Panc1 (cell line): ENCODE results near the gene SHB. TPM values are rescaled to one million over a fixed set of nuclear protein-coding genes. Genes with fewer than 3 reads are reported as not detected.

Source experiments
- ATAC-seq: fragments of 200-7000 bp; cut with Tn5 transposase; 2 replicates; pipeline ENCODE4 v1.9.1; 2020; ENCODE audit warnings: mild to moderate bottlenecking, moderate library complexity
- BruUV-seq: library from RNA; stranded (reverse); fragments of 400-500 nt; replicated peaks from 2 replicates; lab custom pipeline; 2021; lab: Mats Ljungman, UMichigan
- CTCF ChIA-PET: fragments of 300-600 bp; sonication (Branson Sonifier 250); formaldehyde crosslinking; loops from one replicate; lab custom pipeline; 2022; ENCODE audit warnings: antibody characterized with exemption; lab: Charles Lee
- POLR2A ChIA-PET: fragments of 300-600 bp; sonication (Branson Sonifier 250); formaldehyde crosslinking; loops from one replicate; lab custom pipeline; 2022; ENCODE audit warnings: antibody characterized with exemption; lab: Charles Lee
- DNase-seq: peaks from one replicate; pipeline ENCODE4 v3.0.0-alpha.2; 2010; ENCODE audit warnings: low read depth, low spot score
- H3K27ac ChIP-seq: 2 replicates; pipeline ENCODE4 v1.5.1; 2011; ENCODE audit warnings: mild to moderate bottlenecking, low read length, inconsistent platforms
- H3K27me3 ChIP-seq: fragments of 200-500 bp; sonication (Bioruptor generic); 2 replicates; pipeline ENCODE4 v1.6.0; 2014; ENCODE audit warnings: low read length, inconsistent platforms; ENCODE audit not compliant: control insufficient read depth, insufficient read depth
- H3K36me3 ChIP-seq: fragments of 200-500 bp; sonication (Bioruptor generic); 2 replicates; pipeline ENCODE4 v1.5.1; 2014; ENCODE audit warnings: inconsistent platforms, mild to moderate bottlenecking, low read length, moderate library complexity; ENCODE audit not compliant: control insufficient read depth, insufficient read depth
- H3K4me1 ChIP-seq: 2 replicates; pipeline ENCODE4 v1.5.1; 2011; ENCODE audit warnings: inconsistent platforms, mild to moderate bottlenecking, low read length, moderate library complexity; ENCODE audit not compliant: control insufficient read depth, insufficient read depth
- H3K4me3 ChIP-seq, 2 experiments: 2 replicates each; pipeline ENCODE4 v1.5.1; 2011 to 2012; ENCODE audit warnings: low read depth in 2 of 2, low read length in 2 of 2, mild to moderate bottlenecking in 2 of 2, inconsistent platforms in 1 of 2, moderate library complexity in 1 of 2
- H3K9me3 ChIP-seq: fragments of 200-500 bp; sonication (Bioruptor generic); 2 replicates; pipeline ENCODE4 v1.5.1; 2014; ENCODE audit warnings: low read depth, mild to moderate bottlenecking, inconsistent platforms, low read length, moderate library complexity; ENCODE audit not compliant: control insufficient read depth, insufficient read depth
- CTCF ChIP-seq: fragments of 450-650 bp; IDR thresholded peaks from 2 replicates; pipeline ENCODE4 v1.5.1; 2017; ENCODE audit warnings: mild to moderate bottlenecking
- POLR2AphosphoS5 ChIP-seq: IDR thresholded peaks from 2 replicates; pipeline ENCODE4 v1.6.1; 2012; ENCODE audit warnings: mild to moderate bottlenecking, low read depth, low read length, moderate library complexity
- REST ChIP-seq, 2 experiments: IDR thresholded peaks; 2 replicates each; pipeline ENCODE4 v1.6.1; 2011 to 2012; ENCODE audit warnings: low read depth in 2 of 2, control low read depth in 1 of 2, low read length in 1 of 2, mild to moderate bottlenecking in 1 of 2, moderate library complexity in 1 of 2; ENCODE audit not compliant: insufficient read depth in 1 of 2
- SIN3A ChIP-seq: IDR thresholded peaks from 2 replicates; pipeline ENCODE4 v1.6.1; 2012; ENCODE audit warnings: low read depth, mild to moderate bottlenecking, low read length, moderate library complexity, borderline replicate concordance; ENCODE audit not compliant: insufficient read depth
- TCF7L2 ChIP-seq: IDR thresholded peaks from 2 replicates; pipeline ENCODE4 v1.6.1; 2011; ENCODE audit warnings: mild to moderate bottlenecking, low read depth, low read length, inconsistent platforms
- in situ Hi-C: cut with HindIII; loops from 2 replicates; pipeline ENCODE4 v1.10.0; 2016; ENCODE audit warnings: low sequenced_read_pairs, low pct_unique_long_range_greater_than_20kb
- intact Hi-C: fragments of 100-400 bp; cut with micrococcal nuclease; formaldehyde crosslinking; loops from one replicate; pipeline ENCODE4 v1.10.0; 2022; ENCODE audit not compliant: unreplicated experiment
- total RNA-seq: library from RNA; stranded (reverse); gene quantifications from one replicate; pipeline ENCODE4 v1.2.1, GENCODE V29; 2021; ENCODE audit not compliant: unreplicated experiment

Gene SHB
- total RNA-seq, 1 experiment from 2014 or later, result 59.9 TPM

GRCh38 chr9:37921546-37922300 is 147.3 kb downstream of the SHB start:
- ATAC-seq (no peak), DNase-seq (no peak)
- no peaks in the 10 kb centered on the region for H3K9me3 ChIP-seq
- ChIA-PET CTCF (no interaction called here), POLR2A (no interaction called here)
- no peak overlapping the region for H3K27ac ChIP-seq
- intact Hi-C loops, result no loop called here
- H3K4me3 ChIP-seq, result no peak overlapping the region
- H3K4me1 ChIP-seq, result peaks cover 24% of the 10 kb centered on the region
- no TSS peak for BruUV-seq
- no peaks in the 10 kb centered on the region; the same call in none of the 2 replicates for H3K36me3 ChIP-seq
- in situ Hi-C loops, result no loop called here
- TF ChIP-seq REST (IDR thresholded peaks at IDR 0.05; ENCODE audit: insufficient read depth in 1 of 2, low read depth in 2 of 2, low read length in 1 of 2), result no peak
- no peaks in the 10 kb centered on the region for H3K27me3 ChIP-seq

GRCh38 chr9:37921168-37921510 is 147.9 kb downstream of the SHB start:
- POLR2A ChIA-PET, result no interaction called here
- no peak overlapping the region for H3K27ac ChIP-seq

More at GRCh38 chr9:37921168-37921510, 147.9 kb downstream of the SHB start:
- no peak overlapping the region for H3K4me3 ChIP-seq
- in situ Hi-C loops (no loop called here), intact Hi-C loops (no loop called here)
- CTCF ChIA-PET, result no interaction called here
- BruUV-seq, result no TSS peak
- no peaks in the 10 kb centered on the region for H3K27me3 ChIP-seq
- ATAC-seq (no peak), DNase-seq (no peak)
- H3K36me3 ChIP-seq, result no peaks in the 10 kb centered on the region; the same call in none of the 2 replicates
- H3K9me3 ChIP-seq, result no peaks in the 10 kb centered on the region
- peaks cover 22% of the 10 kb centered on the region for H3K4me1 ChIP-seq
- no peak for TF ChIP-seq REST (IDR thresholded peaks at IDR 0.05; ENCODE audit: insufficient read depth in 1 of 2, low read depth in 2 of 2, low read length in 1 of 2)
- TF ChIP-seq POLR2AphosphoS5, result no peak
- no peak for TF ChIP-seq CTCF
- TF ChIP-seq TCF7L2, result no peak
- TF ChIP-seq SIN3A, result no peak
